ENCODE measurements around the gene THRB.

Gene THRB

GRCh38 chr3:24258727-24259600 lies 235.7 kb downstream of the THRB start:
- TF ChIP-seq, protein P1, sequence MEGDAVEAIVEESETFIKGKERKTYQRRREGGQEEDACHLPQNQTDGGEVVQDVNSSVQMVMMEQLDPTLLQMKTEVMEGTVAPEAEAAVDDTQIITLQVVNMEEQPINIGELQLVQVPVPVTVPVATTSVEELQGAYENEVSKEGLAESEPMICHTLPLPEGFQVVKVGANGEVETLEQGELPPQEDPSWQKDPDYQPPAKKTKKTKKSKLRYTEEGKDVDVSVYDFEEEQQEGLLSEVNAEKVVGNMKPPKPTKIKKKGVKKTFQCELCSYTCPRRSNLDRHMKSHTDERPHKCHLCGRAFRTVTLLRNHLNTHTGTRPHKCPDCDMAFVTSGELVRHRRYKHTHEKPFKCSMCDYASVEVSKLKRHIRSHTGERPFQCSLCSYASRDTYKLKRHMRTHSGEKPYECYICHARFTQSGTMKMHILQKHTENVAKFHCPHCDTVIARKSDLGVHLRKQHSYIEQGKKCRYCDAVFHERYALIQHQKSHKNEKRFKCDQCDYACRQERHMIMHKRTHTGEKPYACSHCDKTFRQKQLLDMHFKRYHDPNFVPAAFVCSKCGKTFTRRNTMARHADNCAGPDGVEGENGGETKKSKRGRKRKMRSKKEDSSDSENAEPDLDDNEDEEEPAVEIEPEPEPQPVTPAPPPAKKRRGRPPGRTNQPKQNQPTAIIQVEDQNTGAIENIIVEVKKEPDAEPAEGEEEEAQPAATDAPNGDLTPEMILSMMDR (IDR thresholded peaks at IDR 0.05; ENCODE audit: extremely low read depth, missing control alignments): no peak
- no peak for DNase-seq (ENCODE audit: low spot score)

- TF ChIP-seq, protein P1 (IDR thresholded peaks at IDR 0.05; ENCODE audit: extremely low read depth, missing control alignments): no peak
- no peak for DNase-seq (ENCODE audit: low spot score)
Measured at GRCh38 chr3:24258260-24258659, 236.4 kb downstream of the THRB start.

DNA sequence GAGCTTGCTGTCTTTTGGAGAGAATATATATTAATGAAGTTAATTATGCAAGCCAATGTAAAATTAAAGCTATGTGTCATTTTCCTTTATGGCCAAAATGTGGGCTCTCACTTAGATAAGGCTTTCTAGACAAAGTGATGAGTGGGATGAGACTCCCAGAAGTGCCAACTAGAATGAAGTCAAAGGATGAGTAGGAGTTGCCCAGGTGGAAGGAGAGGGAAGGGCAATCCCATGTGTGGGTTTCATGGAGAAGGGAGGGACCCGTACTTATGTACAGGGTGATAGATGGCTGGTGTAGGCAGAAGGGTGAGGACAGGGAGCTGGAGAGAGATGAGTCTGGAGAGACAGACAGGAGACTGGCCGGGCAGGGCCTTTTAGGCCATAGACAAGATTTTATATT lies 239.2 kb downstream of the THRB start:
- no peak for DNase-seq (ENCODE audit: low spot score)
- TF ChIP-seq, protein P1 (IDR thresholded peaks at IDR 0.05; ENCODE audit: extremely low read depth, missing control alignments): no peak

DNA sequence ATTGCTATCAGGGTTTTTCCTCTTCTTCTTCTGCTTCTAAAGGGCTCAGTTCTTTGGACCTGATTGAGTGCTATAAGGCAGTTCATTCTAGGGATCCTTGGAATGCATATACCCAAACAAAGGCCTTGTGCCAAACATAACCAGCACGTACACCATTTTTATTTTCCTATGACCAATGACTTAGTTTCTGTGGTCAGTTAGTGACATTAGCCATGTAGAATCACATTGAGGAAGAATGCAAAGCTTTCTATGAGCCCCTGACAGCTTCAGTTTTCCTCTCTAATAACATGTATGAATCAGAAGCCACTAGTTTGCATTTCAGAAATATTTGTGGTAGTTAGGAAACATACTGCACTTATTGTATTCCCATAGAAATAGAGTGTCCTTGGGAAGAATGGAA lies 240.0 kb downstream of the THRB start:
- TF ChIP-seq, protein P1 (IDR thresholded peaks at IDR 0.05; ENCODE audit: extremely low read depth, missing control alignments): no peak
- DNase-seq (ENCODE audit: low spot score): no peak

GRCh38 chr3:24253336-24253735 lies 241.3 kb downstream of the THRB start:
- TF ChIP-seq, protein P1 (IDR thresholded peaks at IDR 0.05; ENCODE audit: extremely low read depth, missing control alignments): no peak
- DNase-seq (ENCODE audit: low spot score): no peak

- TF ChIP-seq, protein P1 (IDR thresholded peaks at IDR 0.05; ENCODE audit: extremely low read depth, missing control alignments): no peak
- no peak for DNase-seq (ENCODE audit: low spot score)
Measured at GRCh38 chr3:24249523-24249922, 245.1 kb downstream of the THRB start.

- DNase-seq (ENCODE audit: low spot score): no peak
- TF ChIP-seq, protein P1 (IDR thresholded peaks at IDR 0.05; ENCODE audit: extremely low read depth, missing control alignments): no peak
Measured at GRCh38 chr3:24245056-24245455, 249.6 kb downstream of the THRB start.

Measured in GM20000 (cell line).